Progenitor cell of endocrine pancreas (in vitro differentiated cells): ENCODE results near the gene POMGNT1. TPM values are rescaled to one million over a fixed set of nuclear protein-coding genes. Genes with fewer than 3 reads are reported as not detected.

Source experiments
- DNase-seq: peaks from one replicate; pipeline ENCODE4 v3.0.0; 2021; ENCODE audit warnings: low spot score; ENCODE audit not compliant: unreplicated experiment
- H3K27ac Mint-ChIP-seq: 2 replicates; pipeline ENCODE4 v1.8.0; 2021; ENCODE audit warnings: mild to moderate bottlenecking, moderate library complexity, mixed read lengths
- H3K27me3 Mint-ChIP-seq: 2 replicates; pipeline ENCODE4 v1.8.0; 2021; ENCODE audit warnings: mixed read lengths
- H3K36me3 Mint-ChIP-seq: 2 replicates; pipeline ENCODE4 v1.8.0; 2022; ENCODE audit warnings: mixed read lengths; ENCODE audit not compliant: insufficient read depth
- H3K4me1 Mint-ChIP-seq: 2 replicates; pipeline ENCODE4 v1.8.0; 2021; ENCODE audit warnings: low read depth, mixed read lengths
- H3K4me3 Mint-ChIP-seq: 2 replicates; pipeline ENCODE4 v1.8.0; 2021; ENCODE audit warnings: low read depth, mild to moderate bottlenecking, moderate library complexity, mixed read lengths
- H3K9me3 Mint-ChIP-seq: 2 replicates; pipeline ENCODE4 v1.8.0; 2021; ENCODE audit warnings: low read depth, mixed read lengths
- total RNA-seq: library from RNA; stranded (reverse); gene quantifications from 2 replicates; pipeline ENCODE4 v1.2.1, GENCODE V29; 2021
- TF ChIP-seq, protein P1 (sequence below): fragments of 200-600 bp; sonication (generic); IDR thresholded peaks from one replicate; pipeline ENCODE4 v1.5.0; 2021; ENCODE audit warnings: antibody characterized with exemption, mild to moderate bottlenecking; ENCODE audit not compliant: unreplicated experiment

The POMGNT1 gene
- total RNA-seq, 1 donor from 2014 or later = 102 TPM

DNA sequence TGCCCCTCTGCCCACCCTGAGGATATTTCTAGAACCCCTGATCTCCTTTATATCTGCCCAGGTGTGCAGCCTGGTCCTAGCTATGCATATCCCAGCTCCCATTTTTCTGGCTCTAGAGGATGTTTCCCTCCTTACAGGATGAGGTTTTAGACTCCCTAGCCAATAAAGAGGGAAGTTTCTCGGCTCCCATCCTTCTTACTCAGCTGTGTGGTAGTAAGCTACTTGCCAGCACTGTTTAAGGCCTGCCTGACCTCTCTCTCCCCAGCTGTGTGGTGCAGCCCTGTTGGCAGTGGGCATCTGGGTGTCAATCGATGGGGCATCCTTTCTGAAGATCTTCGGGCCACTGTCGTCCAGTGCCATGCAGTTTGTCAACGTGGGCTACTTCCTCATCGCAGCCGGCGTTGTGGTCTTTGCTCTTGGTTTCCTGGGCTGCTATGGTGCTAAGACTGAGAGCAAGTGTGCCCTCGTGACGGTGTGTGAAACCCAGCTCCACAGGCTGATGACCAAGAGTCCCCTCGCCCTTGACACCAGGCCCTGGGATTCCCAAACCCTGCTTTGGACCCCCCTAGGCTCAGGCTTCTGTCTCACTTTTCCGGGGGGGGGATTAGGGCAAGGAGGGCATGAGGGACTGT lies 14.2 kb downstream of the POMGNT1 start:
- Mint-ChIP-seq H3K9me3 (no peaks in the 10 kb centered on the region), H3K27me3 (no peaks in the 10 kb centered on the region), H3K27ac (no peak overlapping the region), H3K36me3 (no peaks in the 10 kb centered on the region), H3K4me1 (peaks cover 15% of the 10 kb centered on the region), H3K4me3 (no peak overlapping the region)
- no peak for DNase-seq
- TF ChIP-seq, protein P1, sequence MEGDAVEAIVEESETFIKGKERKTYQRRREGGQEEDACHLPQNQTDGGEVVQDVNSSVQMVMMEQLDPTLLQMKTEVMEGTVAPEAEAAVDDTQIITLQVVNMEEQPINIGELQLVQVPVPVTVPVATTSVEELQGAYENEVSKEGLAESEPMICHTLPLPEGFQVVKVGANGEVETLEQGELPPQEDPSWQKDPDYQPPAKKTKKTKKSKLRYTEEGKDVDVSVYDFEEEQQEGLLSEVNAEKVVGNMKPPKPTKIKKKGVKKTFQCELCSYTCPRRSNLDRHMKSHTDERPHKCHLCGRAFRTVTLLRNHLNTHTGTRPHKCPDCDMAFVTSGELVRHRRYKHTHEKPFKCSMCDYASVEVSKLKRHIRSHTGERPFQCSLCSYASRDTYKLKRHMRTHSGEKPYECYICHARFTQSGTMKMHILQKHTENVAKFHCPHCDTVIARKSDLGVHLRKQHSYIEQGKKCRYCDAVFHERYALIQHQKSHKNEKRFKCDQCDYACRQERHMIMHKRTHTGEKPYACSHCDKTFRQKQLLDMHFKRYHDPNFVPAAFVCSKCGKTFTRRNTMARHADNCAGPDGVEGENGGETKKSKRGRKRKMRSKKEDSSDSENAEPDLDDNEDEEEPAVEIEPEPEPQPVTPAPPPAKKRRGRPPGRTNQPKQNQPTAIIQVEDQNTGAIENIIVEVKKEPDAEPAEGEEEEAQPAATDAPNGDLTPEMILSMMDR = no peak

GRCh38 chr1:46183079-46183847 lies 15.0 kb downstream of the POMGNT1 start:
- H3K4me1 Mint-ChIP-seq = peaks cover 15% of the 10 kb centered on the region
- H3K9me3 Mint-ChIP-seq = no peaks in the 10 kb centered on the region
- DNase-seq = no peak
- TF ChIP-seq, protein P1 = no peak
- H3K36me3 Mint-ChIP-seq = no peaks in the 10 kb centered on the region
- no peaks in the 10 kb centered on the region for H3K27me3 Mint-ChIP-seq
- peak overlapping the region; percentile 86 for H3K27ac Mint-ChIP-seq
- H3K4me3 Mint-ChIP-seq = no peak overlapping the region

DNA sequence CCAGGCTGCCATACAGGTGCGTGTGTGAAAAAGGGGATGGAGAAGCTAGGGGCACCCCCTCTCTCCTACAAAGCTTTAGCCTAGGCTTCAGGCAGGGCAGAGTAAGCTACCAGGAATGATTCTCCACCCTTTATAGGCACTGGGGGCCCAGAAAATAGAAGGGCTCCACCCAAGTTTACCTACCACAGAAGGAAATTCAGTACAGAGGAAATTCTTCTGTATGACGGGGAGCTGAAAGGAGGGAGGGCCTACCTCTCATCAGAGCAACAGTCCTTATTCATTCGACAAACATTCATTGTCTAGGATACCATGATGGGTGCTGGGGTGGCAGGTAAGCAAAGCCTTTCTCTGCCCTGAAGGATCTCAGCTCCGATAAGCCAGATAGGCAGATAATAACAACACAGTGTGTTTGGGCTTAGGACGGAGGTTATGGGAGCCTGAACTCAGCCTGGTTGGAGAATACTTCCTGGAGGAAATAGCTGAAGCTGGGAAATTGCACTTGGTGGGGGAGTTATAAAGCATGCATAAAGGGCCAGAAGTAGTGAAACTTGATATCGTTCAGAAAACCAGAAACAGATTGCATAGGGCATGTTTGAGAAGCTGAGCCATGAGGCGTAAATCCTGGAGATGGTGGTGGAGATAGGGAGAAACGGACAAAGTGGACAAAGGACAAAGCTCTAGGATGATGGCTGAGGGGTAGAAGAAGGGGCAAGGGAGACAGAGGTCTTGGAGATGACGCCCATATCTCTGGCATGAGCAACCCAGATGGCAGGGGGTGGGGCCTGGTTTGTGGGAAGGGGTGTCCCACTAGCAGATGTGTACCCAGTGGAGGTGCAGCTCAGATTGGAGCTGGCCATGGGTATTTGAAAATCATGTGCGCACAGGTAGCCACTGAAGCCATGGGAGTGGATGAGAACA lies 16.6 kb downstream of the POMGNT1 start:
- Mint-ChIP-seq H3K36me3 (no peaks in the 10 kb centered on the region), H3K9me3 (no peaks in the 10 kb centered on the region), H3K27me3 (peaks cover 6% of the 10 kb centered on the region), H3K4me1 (peaks cover 14% of the 10 kb centered on the region), H3K4me3 (no peak overlapping the region), H3K27ac (no peak overlapping the region)
- no peak for DNase-seq
- TF ChIP-seq, protein P1 = no peak

DNA sequence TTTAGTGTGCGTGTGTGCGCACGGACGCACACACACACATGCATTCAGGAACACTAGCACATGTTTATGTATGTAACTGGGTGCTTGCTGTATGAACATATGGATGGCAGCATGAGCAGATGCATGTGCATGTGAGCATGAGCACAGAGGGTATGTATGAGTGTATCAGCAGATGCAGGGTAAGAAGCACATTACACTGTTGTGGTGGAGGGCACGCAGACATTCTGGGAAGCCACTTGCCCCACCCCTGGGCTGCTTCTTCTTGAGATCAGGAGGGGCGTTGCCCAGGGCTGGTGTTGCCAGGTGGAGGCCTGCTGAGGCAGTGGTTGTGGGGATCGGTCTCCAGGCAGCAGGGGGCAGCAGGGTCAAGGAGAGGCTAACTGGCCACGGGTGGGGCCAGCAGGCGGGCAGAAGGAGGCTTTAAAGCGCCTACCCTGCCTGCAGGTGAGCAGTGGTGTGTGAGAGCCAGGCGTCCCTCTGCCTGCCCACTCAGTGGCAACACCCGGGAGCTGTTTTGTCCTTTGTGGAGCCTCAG lies 18.1 kb downstream of the POMGNT1 start:
- Mint-ChIP-seq H3K27ac (no peak overlapping the region), H3K4me1 (peaks cover 14% of the 10 kb centered on the region), H3K36me3 (no peaks in the 10 kb centered on the region), H3K9me3 (no peaks in the 10 kb centered on the region), H3K27me3 (peaks cover 6% of the 10 kb centered on the region), H3K4me3 (no peak overlapping the region)
- DNase-seq = no peak
- TF ChIP-seq, protein P1 = peak; percentile 28
